ENCODE data around the gene B4GAT1.

- TF ChIP-seq CTCF (conservative IDR thresholded peaks at IDR 0.05; ENCODE audit: low read depth, low read length) (no peak), ELK1 (IDR thresholded peaks at IDR 0.05; ENCODE audit: borderline replicate concordance, low read depth, low read length) (no peak), NFE2L2 (IDR thresholded peaks at IDR 0.05; ENCODE audit: low read depth, low read length) (no peak)
Observed at GRCh38 chr11:66362481-66363147, 15.2 kb upstream of the B4GAT1 start.
